MM.1S (cell line): ENCODE data around the gene GIT1.

Experiments used
- EZH2 ChIP-seq: fragments of 300-600 bp; sonication (generic); optimal IDR thresholded peaks from 2 replicates; pipeline ENCODE3; 2017; ENCODE audit warnings: low read depth, mild to moderate bottlenecking, antibody characterized with exemption, low read length, mixed read lengths
- EZH2phosphoT487 ChIP-seq: fragments of 300-600 bp; sonication (generic); IDR thresholded peaks from 2 replicates; pipeline ENCODE4 v1.6.1; 2018; ENCODE audit warnings: antibody characterized with exemption, low read length
- TF ChIP-seq, protein P1 (sequence below): fragments of 300-600 bp; sonication (generic); IDR thresholded peaks from 2 replicates; pipeline ENCODE4 v1.5.1; 2016; ENCODE audit warnings: antibody characterized with exemption, low read length, mixed read lengths

DNA sequence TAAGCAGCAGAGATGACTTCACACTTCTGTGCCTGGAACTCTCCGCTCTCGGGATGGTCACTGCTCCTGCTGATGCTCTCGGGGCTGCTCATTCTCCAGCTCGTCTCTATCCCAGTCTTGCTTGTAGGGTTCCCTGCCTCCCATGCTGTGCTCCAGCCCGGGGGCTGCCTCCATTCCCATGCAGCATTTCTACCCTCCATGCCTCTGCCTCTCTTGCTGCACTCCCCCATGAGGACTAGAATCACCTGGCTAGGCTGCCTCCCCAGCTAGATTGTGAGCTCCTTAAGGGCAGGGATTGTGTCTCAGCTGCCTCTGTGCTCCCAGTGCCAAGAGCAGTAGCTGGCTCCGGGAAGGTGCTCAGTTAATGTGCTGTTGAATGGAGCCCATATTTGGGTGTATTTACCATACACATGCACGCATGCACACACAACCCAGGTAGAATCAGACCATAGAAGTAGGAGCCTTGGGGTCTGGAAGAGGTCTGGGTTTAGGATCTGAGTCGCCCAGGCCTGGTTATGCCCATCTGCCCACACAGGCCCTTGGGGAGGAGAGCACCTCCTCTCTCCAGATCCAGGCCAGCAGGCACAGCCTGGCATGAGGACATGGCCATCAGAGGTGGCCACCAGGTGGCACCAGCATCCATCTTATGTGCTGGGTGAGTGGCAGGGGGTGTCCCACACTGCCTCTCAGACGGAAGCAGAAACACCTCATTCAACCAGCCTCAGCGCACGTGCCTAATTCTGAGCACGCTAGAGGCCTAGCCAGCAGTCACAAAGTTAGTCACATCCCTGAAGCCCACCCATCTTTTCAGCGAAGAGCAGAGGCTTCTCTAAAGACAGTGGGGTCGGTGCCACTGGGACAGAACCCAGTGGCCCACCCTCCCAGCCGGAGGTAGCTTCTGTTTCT lies 9.3 kb downstream of the GIT1 start:
- TF ChIP-seq, protein P1, sequence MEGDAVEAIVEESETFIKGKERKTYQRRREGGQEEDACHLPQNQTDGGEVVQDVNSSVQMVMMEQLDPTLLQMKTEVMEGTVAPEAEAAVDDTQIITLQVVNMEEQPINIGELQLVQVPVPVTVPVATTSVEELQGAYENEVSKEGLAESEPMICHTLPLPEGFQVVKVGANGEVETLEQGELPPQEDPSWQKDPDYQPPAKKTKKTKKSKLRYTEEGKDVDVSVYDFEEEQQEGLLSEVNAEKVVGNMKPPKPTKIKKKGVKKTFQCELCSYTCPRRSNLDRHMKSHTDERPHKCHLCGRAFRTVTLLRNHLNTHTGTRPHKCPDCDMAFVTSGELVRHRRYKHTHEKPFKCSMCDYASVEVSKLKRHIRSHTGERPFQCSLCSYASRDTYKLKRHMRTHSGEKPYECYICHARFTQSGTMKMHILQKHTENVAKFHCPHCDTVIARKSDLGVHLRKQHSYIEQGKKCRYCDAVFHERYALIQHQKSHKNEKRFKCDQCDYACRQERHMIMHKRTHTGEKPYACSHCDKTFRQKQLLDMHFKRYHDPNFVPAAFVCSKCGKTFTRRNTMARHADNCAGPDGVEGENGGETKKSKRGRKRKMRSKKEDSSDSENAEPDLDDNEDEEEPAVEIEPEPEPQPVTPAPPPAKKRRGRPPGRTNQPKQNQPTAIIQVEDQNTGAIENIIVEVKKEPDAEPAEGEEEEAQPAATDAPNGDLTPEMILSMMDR, result peak; percentile 94
- no peak for TF ChIP-seq EZH2phosphoT487
- TF ChIP-seq EZH2, result no peak
